HepG2 (cell line): ENCODE results near the gene CROCC. TPM values are rescaled to one million over a fixed set of nuclear protein-coding genes. Genes with fewer than 3 reads are reported as not detected.

Experiments
- AGO2 ChIP-seq: fragments of 200-400 bp; formaldehyde crosslinking; optimal IDR thresholded peaks from 2 replicates; pipeline ENCODE3; 2017; ENCODE audit warnings: mild to moderate bottlenecking, low read depth, low read length, moderate library complexity
- ATF4 ChIP-seq, 2 experiments: fragments of 450-650 bp in 1 of 2; sonication (generic) in 1 of 2; formaldehyde crosslinking; IDR thresholded peaks; 2 replicates each; pipeline versions ENCODE4 v1.5.0 to v1.8.0; 2020 to 2022; ENCODE audit warnings: mild to moderate bottlenecking in 1 of 2, missing genetic modification reagents in 1 of 2
- BATF2 ChIP-seq: sonication (generic); formaldehyde crosslinking; IDR thresholded peaks from 2 replicates; pipeline ENCODE4 v1.8.0; 2022; ENCODE audit warnings: mild to moderate bottlenecking, missing genetic modification reagents, moderate library complexity
- BHLHE40 ChIP-seq: IDR thresholded peaks from 2 replicates; pipeline ENCODE4 v1.6.1; 2011; ENCODE audit warnings: low read length, improper control_type of control experiment
- CBX5 ChIP-seq: sonication (generic); formaldehyde crosslinking; IDR thresholded peaks from 2 replicates; pipeline ENCODE4 v1.4.0; 2020; ENCODE audit warnings: missing genetic modification reagents, borderline replicate concordance
- DNMT3B ChIP-seq: conservative IDR thresholded peaks from 2 replicates; pipeline ENCODE4 v1.6.1; 2016; ENCODE audit warnings: missing biosample characterization, control low read depth
- ETV5 ChIP-seq: IDR thresholded peaks from 2 replicates; pipeline ENCODE4 v1.6.1; 2018; ENCODE audit warnings: missing biosample characterization, missing genetic modification reagents, inconsistent platforms, borderline replicate concordance
- IRF9 ChIP-seq: sonication (generic); formaldehyde crosslinking; IDR thresholded peaks from 2 replicates; pipeline ENCODE4 v1.8.0; 2022; ENCODE audit warnings: missing genetic modification reagents, mild to moderate bottlenecking, borderline replicate concordance
- JARID2 ChIP-seq: sonication (generic); formaldehyde crosslinking; IDR thresholded peaks from 2 replicates; pipeline ENCODE4 v1.8.1; 2023; ENCODE audit warnings: missing genetic modification reagents, inconsistent platforms; ENCODE audit not compliant: insufficient replicate concordance
- LBX2 ChIP-seq: sonication (generic); formaldehyde crosslinking; IDR thresholded peaks from 2 replicates; pipeline ENCODE4 v1.5.0; 2020; ENCODE audit warnings: missing genetic modification reagents, mild to moderate bottlenecking, borderline replicate concordance
- PITX1 ChIP-seq: sonication (generic); formaldehyde crosslinking; IDR thresholded peaks from 2 replicates; pipeline ENCODE4 v1.5.1; 2020; ENCODE audit warnings: mild to moderate bottlenecking, missing genetic modification reagents
- PRDM10 ChIP-seq: sonication (generic); formaldehyde crosslinking; IDR thresholded peaks from 2 replicates; pipeline ENCODE4 v1.4.0; 2020; ENCODE audit warnings: low read depth, missing genetic modification reagents
- RBAK ChIP-seq: sonication (generic); formaldehyde crosslinking; IDR thresholded peaks from 2 replicates; pipeline ENCODE4 v1.5.1; 2020; ENCODE audit warnings: mild to moderate bottlenecking, missing genetic modification reagents
- TRIM24 ChIP-seq: sonication (generic); formaldehyde crosslinking; IDR thresholded peaks from 2 replicates; pipeline ENCODE4 v1.8.0; 2022; ENCODE audit warnings: mild to moderate bottlenecking, missing genetic modification reagents
- ZNF138 ChIP-seq: sonication (generic); formaldehyde crosslinking; IDR thresholded peaks from 2 replicates; pipeline ENCODE4 v1.5.0; 2020; ENCODE audit warnings: mild to moderate bottlenecking, low read depth, missing genetic modification reagents
- ZNF333 ChIP-seq: sonication (generic); formaldehyde crosslinking; IDR thresholded peaks from 2 replicates; pipeline ENCODE4 v1.4.0; 2020; ENCODE audit warnings: mild to moderate bottlenecking, missing genetic modification reagents, borderline replicate concordance
- ZNF574 ChIP-seq: sonication (generic); formaldehyde crosslinking; IDR thresholded peaks from 2 replicates; pipeline ENCODE4 v1.4.0; 2020; ENCODE audit warnings: missing genetic modification reagents
- polyA plus RNA-seq, 8 experiments: library from polyadenylated mRNA; depleted of rRNA in 3 of 8; stranded (reverse) in 7 of 8; unstranded in 1 of 8; fragments of >200 nt; fragmentation: Illumina TruSeq in 4 of 8; extraction: Trizol in 4 of 8; gene quantifications; 2 replicates each; pipeline versions ENCODE4 v1.2.1 to v1.2.3, GENCODE V29; 2011 to 2016; ENCODE audit warnings: low read depth in 4 of 8, missing spikeins in 1 of 8, mixed read lengths in 1 of 8; ENCODE audit not compliant: insufficient read depth in 1 of 8
- total RNA-seq, 5 experiments: library from RNA; depleted of rRNA; stranded (reverse); fragments of >200 nt; fragmentation: Illumina TruSeq; extraction: Trizol; gene quantifications; 2 replicates each; pipeline ENCODE4 v1.2.3, GENCODE V29; 2016; ENCODE audit warnings: low read depth in 1 of 5

Gene CROCC
- total and polyA plus RNA-seq, 2 of the 13 experiments (the other 11 are each of a cell fraction or from before 2014, with no cell fraction given), result 7.8 to 15.5 TPM

- TF ChIP-seq ZNF138 (CRISPR knock-in tag), result 0 out of 2 replicates have a peak, but pooled peaks have one; percentile 47
- TF ChIP-seq PRDM10 (CRISPR knock-in tag), result no peak
- TF ChIP-seq AGO2, result no peak
- no peak for TF ChIP-seq LBX2
- no peak for TF ChIP-seq DNMT3B (CRISPR knock-in tag)
- TF ChIP-seq BATF2 (CRISPR knock-in tag), result no peak
- TF ChIP-seq IRF9 (CRISPR knock-in tag), result peak; percentile 71; the same call in 1 of the 2 replicates
- TF ChIP-seq JARID2 (CRISPR knock-in tag), result no peak
- TF ChIP-seq PITX1 (CRISPR knock-in tag), result 0 out of 2 replicates have a peak, but pooled peaks have one; percentile 48
- peak; percentile 43; the same call in 1 of the 2 replicates for TF ChIP-seq BHLHE40
- TF ChIP-seq RBAK, result no peak
- no peak for TF ChIP-seq TRIM24 (CRISPR knock-in tag)
- no peak for TF ChIP-seq ATF4 (CRISPR knock-in tag; IDR thresholded peaks at IDR 0.05)
- peak; percentile 59; the same call in 1 of the 2 replicates for TF ChIP-seq ETV5 (CRISPR knock-in tag)
- TF ChIP-seq CBX5 (CRISPR knock-in tag), result no peak
- peak; percentile 93 for TF ChIP-seq ZNF574 (CRISPR knock-in tag)
- no peak for TF ChIP-seq ZNF333
These were observed 89.9 kb downstream of the CROCC start, which contains the start of gene ATP13A2 (continued) for GRCh38 chr1:17011439-17012307.
